GM20431 (cell line): ENCODE data around the gene SEC11A.
"Not testable (repeated sequence)": the region's sequence is repeated elsewhere in the genome, so short reads cannot be mapped to it uniquely, and the experiment has no call there.

ENCODE experiments used
- in situ Hi-C: fragments of 300-500 bp; cut with MseI, MboI; formaldehyde crosslinking; loops from one replicate; pipeline ENCODE4 v1.15.0; 2020; ENCODE audit warnings: low sequenced_read_pairs; ENCODE audit not compliant: unreplicated experiment

SEC11A gene

GRCh38 chr15:84716036-84716732, at the start of gene SEC11A:
TSS of gene SEC11A (minus strand) at chr15:84716139. CDS start at chr15:84716075, 64 bp downstream.
- in situ Hi-C loops: no loop called here

- in situ Hi-C loops: no loop called here
Measured at GRCh38 chr15:84765675-84766074, 49.7 kb upstream of the SEC11A start.

GRCh38 chr15:84764989-84765388, 49.0 kb upstream of the SEC11A start:
- in situ Hi-C loops: no loop called here

GRCh38 chr15:84764585-84764984, 48.6 kb upstream of the SEC11A start:
- in situ Hi-C loops: no loop called here

DNA sequence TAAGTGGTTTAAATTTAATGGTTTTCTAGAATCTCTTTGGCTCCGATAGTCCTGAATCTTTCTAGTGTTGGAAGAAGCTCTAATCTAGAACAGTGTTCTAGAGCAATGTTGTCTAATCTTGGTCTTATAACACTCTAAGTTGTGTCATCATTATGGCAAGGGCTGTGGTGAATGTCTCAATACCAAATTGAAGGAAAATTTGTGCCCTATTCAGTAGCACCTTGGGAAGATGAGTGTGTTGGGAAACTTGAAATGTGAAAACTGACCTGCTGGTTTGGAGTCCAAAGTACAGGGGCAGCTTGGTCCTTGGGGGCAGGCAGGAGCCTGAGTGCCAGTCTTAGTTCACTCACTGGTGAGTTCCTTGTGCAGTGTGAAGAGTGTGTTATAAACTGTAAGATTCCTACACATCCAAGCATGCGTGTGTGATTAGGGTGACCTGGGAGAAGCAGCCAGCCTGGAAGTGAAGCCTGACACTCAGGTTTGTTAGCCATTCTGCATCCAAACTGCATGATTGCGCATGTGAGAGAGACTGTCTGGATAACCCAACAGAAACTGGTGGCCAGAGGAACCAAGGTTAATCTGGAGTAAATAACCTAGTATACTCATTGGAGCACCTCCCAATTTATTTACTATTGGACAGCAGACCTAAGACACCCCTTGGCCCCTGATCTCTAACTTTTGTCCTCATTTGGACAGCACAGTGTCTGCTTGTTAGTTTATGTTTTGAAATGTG, 47.1 kb upstream of the SEC11A start:
- in situ Hi-C loops: no loop called here

DNA sequence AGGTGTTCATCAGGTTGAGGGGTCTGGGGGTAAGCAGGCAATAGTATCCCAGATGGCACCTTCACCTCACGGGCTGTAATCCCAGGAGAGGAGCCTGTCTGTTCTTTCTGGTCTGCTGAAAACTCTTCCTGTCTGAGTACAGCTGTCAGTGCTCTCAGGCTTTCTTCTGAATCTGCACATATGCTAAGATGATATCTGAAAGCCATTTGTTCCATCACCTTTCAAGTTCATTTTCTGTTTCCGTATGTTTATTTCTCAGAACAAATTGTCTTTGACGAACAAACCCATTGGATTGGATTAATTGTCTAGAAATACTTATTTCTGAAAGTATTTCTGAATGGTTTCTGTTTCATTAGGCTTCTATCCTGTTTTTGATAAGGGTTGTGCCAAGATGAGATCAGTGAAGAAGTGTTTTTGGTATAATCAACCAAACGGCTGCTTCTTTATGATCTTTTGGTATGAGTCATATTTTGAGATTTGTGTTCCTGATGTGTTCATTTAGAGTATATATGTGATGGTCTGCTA, 45.7 kb upstream of the SEC11A start:
- in situ Hi-C loops: no loop called here

DNA sequence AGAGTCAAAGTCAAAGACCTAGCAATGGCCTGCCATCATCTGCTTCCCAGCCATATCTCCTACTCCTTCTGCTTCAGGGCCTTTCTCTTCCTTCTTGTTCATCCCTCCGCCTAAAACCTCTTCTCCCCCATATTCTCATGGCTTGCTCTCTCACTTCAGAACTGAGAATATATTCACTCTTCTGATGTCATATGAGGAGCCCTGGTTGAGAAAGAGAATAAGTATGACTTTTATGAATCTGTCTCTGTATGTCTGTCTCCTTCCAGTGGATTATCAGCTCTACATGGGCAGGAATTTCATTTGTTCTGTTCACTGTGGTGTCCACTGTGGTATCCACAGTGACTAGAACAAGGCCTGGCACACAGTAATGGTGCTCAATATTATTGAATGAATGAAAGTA, 44.3 kb upstream of the SEC11A start:
- in situ Hi-C loops: no loop called here

DNA sequence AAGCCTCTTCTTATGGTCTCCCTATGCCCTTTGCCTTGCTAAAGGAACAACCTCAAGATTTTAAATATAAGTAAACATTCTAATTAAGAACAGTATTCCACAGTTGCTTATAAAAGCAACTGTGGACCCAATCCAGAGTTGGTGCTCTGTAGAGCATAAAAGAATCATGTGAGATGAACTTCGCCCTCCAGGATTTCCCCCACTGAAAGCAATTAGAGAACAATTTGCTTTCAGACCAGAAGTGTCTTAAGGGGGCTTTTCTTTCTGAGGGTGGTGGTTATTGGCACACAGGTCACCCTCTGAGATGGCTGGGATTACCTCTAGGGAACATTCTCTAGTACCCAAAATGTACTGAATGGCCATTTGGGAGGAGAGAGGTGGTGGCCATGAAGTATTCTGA, 43.1 kb upstream of the SEC11A start:
- in situ Hi-C loops: no loop called here

- in situ Hi-C loops: no loop called here
Measured at GRCh38 chr15:84755736-84756527, 40.0 kb upstream of the SEC11A start.

GRCh38 chr15:84754889-84755288, 39.0 kb upstream of the SEC11A start:
- in situ Hi-C loops: not testable (repeated sequence)

GRCh38 chr15:84752700-84753099, 36.8 kb upstream of the SEC11A start:
- in situ Hi-C loops: no loop called here

GRCh38 chr15:84752195-84752594, 36.3 kb upstream of the SEC11A start:
- in situ Hi-C loops: no loop called here

DNA sequence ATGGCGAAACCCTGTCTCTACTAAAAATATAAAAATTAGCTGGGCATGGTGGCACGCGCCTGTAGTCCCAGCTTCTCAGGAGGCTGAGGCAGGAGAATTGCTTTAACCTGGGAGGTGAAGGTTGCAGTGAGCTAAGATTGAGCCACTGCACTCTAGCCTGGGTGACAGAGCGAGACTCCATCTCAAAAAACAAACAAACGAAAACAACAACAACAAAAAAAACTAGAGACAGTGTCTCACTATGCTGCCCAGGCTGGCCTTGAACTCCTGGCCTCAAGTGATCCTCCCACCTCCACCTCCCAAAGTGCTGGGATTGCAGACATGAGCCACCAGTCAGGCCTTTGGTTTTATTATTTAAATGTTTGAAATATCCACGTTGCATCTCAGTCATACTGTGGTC, 35.8 kb upstream of the SEC11A start:
- in situ Hi-C loops: not testable (repeated sequence)

GRCh38 chr15:84750583-84751092, 34.7 kb upstream of the SEC11A start:
- in situ Hi-C loops: no loop called here

- in situ Hi-C loops: no loop called here
Measured at GRCh38 chr15:84749111-84749991, 33.4 kb upstream of the SEC11A start.

DNA sequence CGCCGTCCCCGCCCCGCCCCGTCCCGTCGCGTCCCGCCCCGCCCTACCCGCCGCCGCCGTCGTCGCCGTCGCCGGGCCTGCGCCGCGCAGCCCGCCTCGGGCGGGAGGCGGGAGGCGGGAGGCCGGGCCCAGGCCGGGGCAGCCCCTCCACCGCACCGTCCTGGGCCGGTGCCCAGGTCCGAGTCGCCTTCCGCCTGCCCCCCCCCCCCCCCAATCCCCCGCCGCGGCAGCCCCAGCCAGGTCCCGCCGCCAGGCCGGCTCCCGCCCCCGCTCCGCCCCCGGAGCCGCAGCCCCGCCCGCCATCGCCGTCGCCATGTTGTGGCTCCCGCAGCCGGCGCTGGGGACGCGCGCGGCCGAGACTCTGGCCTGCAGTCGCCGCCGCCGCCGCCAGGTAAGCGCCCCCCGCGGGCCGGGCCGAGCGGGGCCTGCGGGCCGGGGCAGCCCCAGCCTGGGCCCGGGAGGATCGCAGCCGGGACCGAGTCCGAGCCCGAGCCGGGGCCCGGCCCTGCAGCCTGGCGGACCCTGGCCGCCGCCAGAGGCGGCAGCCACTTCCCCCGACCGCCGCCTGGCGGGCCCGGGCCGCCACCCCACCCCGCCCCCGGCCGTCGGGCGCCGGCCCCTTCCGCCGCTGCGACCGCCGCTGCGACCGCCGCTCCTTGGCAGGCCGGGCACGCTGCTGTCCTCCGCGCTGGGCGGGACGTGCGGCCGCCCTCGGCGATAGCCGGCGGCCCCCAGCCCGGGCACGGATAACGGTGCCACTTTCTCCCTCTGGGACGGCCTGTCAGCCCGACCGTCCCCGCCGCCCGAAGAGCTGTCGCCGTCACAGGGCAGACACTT, 32.6 kb upstream of the SEC11A start, which contains the start of gene ZNF592:
Gene ZNF592 (plus strand): TSS at position 319 of the 837 bp plus-strand sequence. CDS start 34,084 bp downstream, outside the sequence.
- in situ Hi-C loops: no loop called here

DNA sequence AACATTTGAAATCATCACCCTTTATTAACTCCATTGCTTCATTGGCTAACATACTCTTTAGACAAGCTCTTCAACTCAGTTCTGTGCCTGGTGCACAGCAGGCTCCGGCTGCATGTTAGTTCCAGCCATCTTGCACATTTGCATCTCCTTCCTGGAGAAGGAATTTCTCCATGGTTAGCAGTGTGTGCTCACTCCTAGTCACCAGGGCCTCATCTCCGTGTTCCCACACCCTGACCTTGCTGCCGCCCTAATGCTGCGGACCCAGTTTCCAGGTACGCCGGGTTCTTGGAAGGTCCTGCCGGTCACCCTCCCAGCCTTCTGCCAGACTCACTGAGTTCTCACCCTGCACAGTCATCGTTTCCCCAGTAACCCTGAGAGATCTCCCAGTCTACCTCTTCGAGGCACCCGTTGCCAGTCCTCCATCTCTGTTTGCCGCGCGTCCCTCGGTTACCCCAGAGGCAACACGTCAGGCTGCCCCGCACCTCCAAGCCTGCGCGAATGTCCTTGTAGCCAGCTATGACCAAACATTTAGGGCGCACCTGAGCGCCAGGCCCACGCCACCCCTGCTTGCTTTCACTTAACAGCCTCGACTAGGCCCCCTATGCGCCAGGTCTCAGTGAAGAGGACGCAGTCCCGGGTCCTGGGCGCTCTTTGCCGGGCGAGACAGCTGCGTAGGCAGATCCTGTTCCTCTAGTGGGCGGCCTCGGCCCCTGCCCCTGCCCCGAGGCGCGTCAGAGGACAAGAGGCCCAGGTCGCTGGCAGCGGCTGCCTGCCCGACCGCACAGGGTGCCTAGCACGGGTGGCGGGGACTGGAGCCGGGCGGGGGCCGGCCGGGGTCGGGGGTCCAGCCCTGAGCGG, 31.7 kb upstream of the SEC11A start:
- in situ Hi-C loops: no loop called here

- in situ Hi-C loops: no loop called here
Measured at GRCh38 chr15:84741121-84741520, 25.2 kb upstream of the SEC11A start.
